GM10847 (cell line): Measurements from ENCODE around the gene RFTN1.

Experiments used
- POLR2A ChIP-seq: IDR thresholded peaks from 2 replicates; pipeline ENCODE4 v1.6.1; 2011; ENCODE audit not compliant: insufficient read length; ENCODE audit errors: extremely low read depth

Gene RFTN1

GRCh38 chr3:16370872-16371740 lies 142.4 kb downstream of the RFTN1 start:
- no peak for TF ChIP-seq POLR2A

- no peak for TF ChIP-seq POLR2A
These were observed 143.0 kb downstream of the RFTN1 start for GRCh38 chr3:16370503-16370871.

- no peak for TF ChIP-seq POLR2A
These were observed 143.6 kb downstream of the RFTN1 start for GRCh38 chr3:16369885-16370284.

GRCh38 chr3:16369276-16369675 lies 144.2 kb downstream of the RFTN1 start:
- no peak for TF ChIP-seq POLR2A

- no peak for TF ChIP-seq POLR2A
These were observed 146.9 kb downstream of the RFTN1 start for GRCh38 chr3:16366581-16366980.

- TF ChIP-seq POLR2A, result no peak
These were observed 147.9 kb downstream of the RFTN1 start for GRCh38 chr3:16365491-16366128.

GRCh38 chr3:16364963-16365362 lies 148.5 kb downstream of the RFTN1 start:
- no peak for TF ChIP-seq POLR2A

- no peak for TF ChIP-seq POLR2A
These were observed 149.2 kb downstream of the RFTN1 start for GRCh38 chr3:16364323-16364722.

- no peak for TF ChIP-seq POLR2A
These were observed 149.9 kb downstream of the RFTN1 start for GRCh38 chr3:16363636-16364035.

GRCh38 chr3:16362770-16363169 lies 150.7 kb downstream of the RFTN1 start:
- no peak for TF ChIP-seq POLR2A

GRCh38 chr3:16361087-16361486 lies 152.4 kb downstream of the RFTN1 start:
- TF ChIP-seq POLR2A, result no peak

- TF ChIP-seq POLR2A, result no peak
These were observed 154.2 kb downstream of the RFTN1 start for GRCh38 chr3:16359331-16359730.

GRCh38 chr3:16358336-16358735 lies 155.2 kb downstream of the RFTN1 start:
- no peak for TF ChIP-seq POLR2A

GRCh38 chr3:16357186-16358121 lies 156.0 kb downstream of the RFTN1 start:
- TF ChIP-seq POLR2A, result no peak

GRCh38 chr3:16355828-16356227 lies 157.7 kb downstream of the RFTN1 start:
- no peak for TF ChIP-seq POLR2A

- no peak for TF ChIP-seq POLR2A
These were observed 159.2 kb downstream of the RFTN1 start for GRCh38 chr3:16354291-16354690.

GRCh38 chr3:16352428-16352827 lies 161.1 kb downstream of the RFTN1 start:
- TF ChIP-seq POLR2A, result no peak
